Colonic mucosa (tissue), 4 donors: Measurements from ENCODE around the gene R3HDM1. TPM values are rescaled to one million over a fixed set of nuclear protein-coding genes. Genes with fewer than 3 reads are reported as not detected.

Experiments used
- DNase-seq: peaks from one replicate; pipeline ENCODE4 v3.0.0-alpha.2; 2020
- H3K27ac ChIP-seq: fragments of 200-600 bp; one replicate; pipeline ENCODE4 v1.8.0; 2021
- H3K27me3 ChIP-seq: fragments of 200-600 bp; one replicate; pipeline ENCODE4 v1.8.0; 2021
- H3K36me3 ChIP-seq: fragments of 200-600 bp; one replicate; pipeline ENCODE4 v1.8.0; 2021
- H3K4me1 ChIP-seq: fragments of 200-600 bp; one replicate; pipeline ENCODE4 v1.8.0; 2021; ENCODE audit warnings: mild to moderate bottlenecking
- H3K4me3 ChIP-seq: fragments of 200-600 bp; one replicate; pipeline ENCODE4 v1.8.0; 2021
- H3K9ac ChIP-seq, 2 donors: one replicate each; pipeline ENCODE4 v1.7.0; 2013; ENCODE audit warnings: control low read depth in 2 of 2, low read depth in 2 of 2, low read length in 2 of 2
- H3K9me3 ChIP-seq: fragments of 200-600 bp; one replicate; pipeline ENCODE4 v1.8.0; 2021
- CTCF ChIP-seq: fragments of 200-600 bp; IDR thresholded peaks from one replicate; pipeline ENCODE4 v1.8.0; 2022; ENCODE audit warnings: antibody characterized with exemption, mild to moderate bottlenecking
- intact Hi-C: fragments of 100-400 bp; cut with DNase I; formaldehyde crosslinking; loops from one replicate; pipeline ENCODE4 v1.14.1; 2022
- total RNA-seq, 2 donors: library from RNA; stranded (reverse); fragmentation: NEBNext Ultra II Directional in 1 of 2; extraction: Animal tissue kit (Norgen Biotek cat#: 25700) in 1 of 2; gene quantifications; one replicate each; pipeline ENCODE4 v1.2.1, GENCODE V29; 2021
- donor health status: healthy.
- donor health status: DM: no; HTN: no; CAD: no.
- donor health status: DM: no; HTN: no; CAD: no.

R3HDM1 gene
- total RNA-seq, 2 donors from 2014 or later = 22.7 to 34.2 TPM

GRCh38 chr2:135633582-135633981 lies 102.3 kb downstream of the R3HDM1 start:
- H3K27ac ChIP-seq = no peak overlapping the region
- no peak overlapping the region for H3K4me3 ChIP-seq
- H3K4me1 ChIP-seq = no peaks in the 10 kb centered on the region
- H3K9me3 ChIP-seq = no peaks in the 10 kb centered on the region
- H3K9ac ChIP-seq = no peak overlapping the region
- H3K36me3 ChIP-seq = no peaks in the 10 kb centered on the region
- H3K27me3 ChIP-seq = no peaks in the 10 kb centered on the region
- DNase-seq = peak; percentile 36
- intact Hi-C loops = no loop called here
- TF ChIP-seq CTCF = no peak

GRCh38 chr2:135635212-135635835 lies 104.0 kb downstream of the R3HDM1 start:
- no peak for DNase-seq
- Histone ChIP-seq H3K27me3 (no peaks in the 10 kb centered on the region), H3K27ac (no peak overlapping the region), H3K4me3 (no peak overlapping the region), H3K36me3 (no peaks in the 10 kb centered on the region), H3K9me3 (no peaks in the 10 kb centered on the region), H3K4me1 (no peaks in the 10 kb centered on the region), H3K9ac (no peak overlapping the region)
- intact Hi-C loops = no loop called here
- TF ChIP-seq CTCF = no peak

- H3K27ac ChIP-seq = no peak overlapping the region
- H3K9me3 ChIP-seq = no peaks in the 10 kb centered on the region
- no peak overlapping the region for H3K9ac ChIP-seq
- no peak overlapping the region for H3K4me3 ChIP-seq
- no peaks in the 10 kb centered on the region for H3K4me1 ChIP-seq
- no peaks in the 10 kb centered on the region for H3K36me3 ChIP-seq
- intact Hi-C loops = no loop called here
- H3K27me3 ChIP-seq = no peaks in the 10 kb centered on the region
- no peak for TF ChIP-seq CTCF
- no peak for DNase-seq
These were observed 105.7 kb downstream of the R3HDM1 start for GRCh38 chr2:135636982-135637381.

GRCh38 chr2:135637456-135638087 lies 106.3 kb downstream of the R3HDM1 start:
- intact Hi-C loops = no loop called here
- Histone ChIP-seq H3K4me1 (no peaks in the 10 kb centered on the region), H3K27me3 (no peaks in the 10 kb centered on the region), H3K9ac (no peak overlapping the region), H3K4me3 (no peak overlapping the region), H3K36me3 (no peaks in the 10 kb centered on the region), H3K27ac (no peak overlapping the region), H3K9me3 (no peaks in the 10 kb centered on the region)
- no peak for TF ChIP-seq CTCF
- no peak for DNase-seq

GRCh38 chr2:135638825-135639224 lies 107.5 kb downstream of the R3HDM1 start:
- H3K9ac ChIP-seq = no peak overlapping the region
- H3K4me3 ChIP-seq = no peak overlapping the region
- H3K27ac ChIP-seq = no peak overlapping the region
- H3K4me1 ChIP-seq = no peaks in the 10 kb centered on the region
- intact Hi-C loops = no loop called here
- no peaks in the 10 kb centered on the region for H3K36me3 ChIP-seq
- H3K27me3 ChIP-seq = no peaks in the 10 kb centered on the region
- no peak for TF ChIP-seq CTCF
- no peaks in the 10 kb centered on the region for H3K9me3 ChIP-seq
- no peak for DNase-seq
